HG03571 (cell line): ENCODE results near the gene CCDC122.
A peak's percentile ranks its signal among the peaks of the same experiment; 100 is the strongest.

Experiments
- ATAC-seq: cut with Tn5 transposase; IDR thresholded peaks from one replicate; pipeline ENCODE4 v1.9.1; 2021; ENCODE audit not compliant: unreplicated experiment

Gene CCDC122

DNA sequence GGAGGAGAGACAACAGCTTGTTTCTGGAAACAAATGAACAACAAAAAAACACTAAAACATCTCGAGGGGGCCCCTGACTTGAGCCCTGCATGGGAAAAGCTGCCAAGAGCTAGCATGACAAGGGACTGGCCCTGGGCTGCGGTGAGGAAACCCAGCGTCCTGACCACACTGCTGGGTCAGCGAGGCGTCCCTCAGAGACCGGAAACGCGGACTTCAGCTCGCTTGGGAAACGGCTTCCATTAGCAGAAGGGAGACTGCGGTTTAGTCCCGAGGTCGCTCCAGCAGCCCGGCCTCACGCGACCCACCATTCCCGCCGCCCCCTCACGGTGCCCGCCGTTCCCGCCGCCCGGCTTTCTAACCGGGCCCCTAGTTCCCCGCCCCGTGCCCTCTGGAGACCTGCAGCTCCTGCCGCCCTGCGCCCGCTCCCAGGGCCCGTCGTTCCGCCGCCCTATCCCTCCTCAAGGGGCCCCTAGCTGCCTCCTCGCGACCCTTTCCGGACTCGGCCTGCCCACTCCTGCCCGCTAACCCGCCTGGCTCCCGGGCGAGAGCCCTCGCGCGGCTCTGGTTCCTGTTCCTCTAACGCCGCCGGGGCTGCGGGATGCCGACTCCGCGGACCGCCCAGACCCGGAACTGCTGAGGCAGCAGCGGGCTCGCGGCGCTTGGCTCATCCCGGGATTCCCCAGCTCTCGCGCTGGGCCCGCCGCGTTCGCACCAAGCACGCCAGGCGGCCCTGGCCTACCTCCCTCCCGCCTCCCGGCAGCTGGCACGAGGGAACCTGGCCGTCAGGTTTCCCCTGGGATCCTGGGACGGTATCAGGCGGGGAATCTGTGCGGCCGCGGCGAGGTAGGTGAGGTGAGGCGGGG lies at the start of gene CCDC122:
Gene CCDC122 (minus strand): TSS at position 849 of the 863 bp plus-strand sequence. CDS start 10,364 bp downstream, outside the sequence.
- ATAC-seq, result peak; percentile 56

GRCh38 chr13:43924549-43925245 lies 45.2 kb upstream of the CCDC122 start:
- ATAC-seq, result peak; percentile 90

DNA sequence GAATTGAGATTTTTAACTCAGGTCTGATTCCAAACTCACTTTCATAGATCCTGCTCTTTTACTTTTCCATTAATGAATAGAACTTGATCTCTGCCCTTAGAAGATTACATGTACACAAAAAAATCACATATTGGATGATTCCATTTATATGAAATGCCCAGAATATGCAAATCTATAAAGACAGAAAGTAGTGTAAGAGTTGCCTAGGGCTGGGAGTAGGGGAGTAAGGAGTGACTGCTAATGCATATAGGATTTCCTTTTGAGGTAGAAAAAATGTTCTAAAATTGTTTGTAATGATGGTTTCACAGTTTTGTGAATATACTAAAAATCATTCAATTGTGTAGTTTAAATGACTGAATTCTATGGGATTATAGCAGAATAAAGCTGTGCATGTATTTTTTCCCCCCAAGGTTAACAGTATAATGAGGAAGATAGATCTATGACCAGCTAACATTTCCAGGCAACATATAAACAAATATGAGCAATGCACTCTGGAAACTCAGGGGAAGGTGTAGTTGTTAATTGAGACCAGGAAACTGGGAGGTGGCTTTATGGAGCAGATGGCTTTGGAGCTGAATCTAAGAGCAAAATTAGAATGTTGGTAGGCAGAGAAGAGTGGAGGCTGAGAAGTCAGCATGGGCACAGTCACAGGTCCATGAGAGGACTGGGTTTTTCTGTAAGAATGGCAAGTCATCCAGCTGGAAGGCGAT lies 41.6 kb upstream of the CCDC122 start:
- ATAC-seq, result no peak

GRCh38 chr13:43918636-43919035 lies 39.1 kb upstream of the CCDC122 start:
- ATAC-seq, result no peak

- no peak for ATAC-seq
Measured at GRCh38 chr13:43916828-43917227, 37.3 kb upstream of the CCDC122 start.

GRCh38 chr13:43915451-43915850 lies 35.9 kb upstream of the CCDC122 start:
- no peak for ATAC-seq

- ATAC-seq, result no peak
Measured at GRCh38 chr13:43911871-43912270, 32.3 kb upstream of the CCDC122 start.

GRCh38 chr13:43911278-43911677 lies 31.7 kb upstream of the CCDC122 start:
- no peak for ATAC-seq

DNA sequence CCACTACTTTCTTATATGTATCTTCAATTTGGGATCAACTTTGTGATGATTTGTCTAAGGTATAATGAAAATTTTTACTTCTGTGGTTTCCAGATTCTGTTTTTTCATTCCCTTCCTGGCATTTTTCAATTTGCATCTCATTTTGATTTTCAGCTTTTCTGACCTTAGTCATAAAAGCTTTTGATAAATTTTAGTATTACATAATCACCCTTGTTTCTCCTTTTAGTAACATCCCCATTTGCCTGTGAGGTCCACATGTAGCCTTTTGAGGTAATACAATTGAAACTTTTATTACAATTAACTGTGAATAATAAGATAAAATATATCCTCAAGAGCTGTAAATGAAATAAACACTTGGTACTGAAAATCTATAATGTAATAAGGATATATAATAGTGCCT lies 31.3 kb upstream of the CCDC122 start:
- no peak for ATAC-seq

DNA sequence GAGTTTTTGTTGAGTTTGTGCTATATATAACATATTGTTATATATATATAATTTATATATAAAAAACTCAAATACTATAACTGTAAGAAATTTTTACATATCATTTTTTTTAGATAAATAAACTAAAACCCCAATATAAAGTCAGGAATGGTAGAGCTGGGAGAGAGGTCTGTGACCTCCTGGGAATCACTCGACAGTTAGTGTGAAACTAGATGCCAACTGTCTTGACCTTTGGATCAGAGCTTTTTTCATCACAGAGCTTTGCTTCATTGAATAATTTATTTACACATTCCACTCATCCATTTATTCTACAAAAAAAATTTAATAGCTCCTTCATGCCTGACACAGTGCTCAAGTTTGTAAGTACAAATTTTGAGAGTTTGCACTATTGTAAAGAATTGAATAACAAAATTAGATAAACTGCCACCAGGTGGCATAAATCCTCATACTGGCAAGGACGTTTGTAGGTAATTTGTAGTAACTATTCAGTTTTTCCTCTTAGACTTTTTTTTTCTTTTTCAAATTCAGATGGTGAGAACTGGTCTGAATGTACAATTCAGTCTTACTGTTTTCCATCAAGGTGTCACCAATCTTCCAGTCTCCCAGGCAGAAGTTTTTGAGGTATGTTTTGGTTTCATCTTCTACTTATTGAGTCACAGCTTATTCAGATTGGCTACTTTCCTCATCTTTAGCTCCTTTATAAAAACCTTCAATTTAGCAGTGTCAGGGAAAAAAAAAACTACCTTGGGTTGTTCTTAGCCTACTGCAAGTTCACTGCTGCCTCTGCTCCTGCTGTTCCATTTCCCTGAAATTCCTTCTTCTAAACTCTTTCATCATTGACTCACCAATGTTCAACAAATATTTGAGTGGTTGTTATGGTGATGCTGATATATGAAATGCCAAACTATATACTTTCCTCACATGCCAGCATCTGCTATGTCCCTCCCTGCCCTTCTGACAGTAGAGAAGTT lies 28.9 kb upstream of the CCDC122 start:
- no peak for ATAC-seq

GRCh38 chr13:43905435-43906031 lies 26.0 kb upstream of the CCDC122 start:
- ATAC-seq, result no peak

DNA sequence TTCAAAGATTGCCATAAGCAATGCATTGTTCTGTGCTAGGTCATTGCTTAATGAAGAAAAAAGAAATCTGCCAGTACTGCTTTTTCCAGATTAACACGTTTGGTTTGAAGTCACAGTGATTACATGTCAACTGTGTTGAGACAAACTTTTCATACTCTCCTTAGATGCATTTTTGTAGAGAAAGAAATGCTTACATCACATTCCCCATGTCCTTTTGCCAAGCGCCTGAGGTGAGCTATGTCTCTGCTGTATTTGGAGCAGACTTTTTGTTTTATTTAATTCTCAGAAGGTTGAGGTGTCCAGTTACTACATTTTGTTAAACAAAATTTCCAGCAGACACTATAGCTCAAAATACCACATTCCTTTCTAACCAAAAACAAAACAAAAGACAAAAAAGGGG lies 16.4 kb upstream of the CCDC122 start:
- no peak for ATAC-seq

DNA sequence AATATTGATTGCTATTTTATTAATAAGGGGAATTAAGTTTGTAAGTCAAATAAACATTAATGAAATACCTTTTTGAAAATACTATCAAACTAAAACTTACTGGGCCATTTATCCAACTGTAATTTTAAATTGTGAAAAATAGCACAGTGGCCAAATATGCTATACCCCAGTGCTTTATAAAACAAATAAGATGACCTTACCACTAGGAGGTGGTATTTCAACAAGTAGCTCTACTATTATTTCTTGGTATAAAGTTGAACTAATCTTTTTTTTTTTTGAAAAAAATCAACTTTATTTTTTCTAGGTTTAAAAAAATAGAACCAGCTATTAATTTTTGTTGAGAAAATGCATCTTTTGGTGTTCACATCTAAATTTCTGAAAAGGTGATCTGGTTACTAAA lies 14.9 kb upstream of the CCDC122 start:
- ATAC-seq, result no peak

DNA sequence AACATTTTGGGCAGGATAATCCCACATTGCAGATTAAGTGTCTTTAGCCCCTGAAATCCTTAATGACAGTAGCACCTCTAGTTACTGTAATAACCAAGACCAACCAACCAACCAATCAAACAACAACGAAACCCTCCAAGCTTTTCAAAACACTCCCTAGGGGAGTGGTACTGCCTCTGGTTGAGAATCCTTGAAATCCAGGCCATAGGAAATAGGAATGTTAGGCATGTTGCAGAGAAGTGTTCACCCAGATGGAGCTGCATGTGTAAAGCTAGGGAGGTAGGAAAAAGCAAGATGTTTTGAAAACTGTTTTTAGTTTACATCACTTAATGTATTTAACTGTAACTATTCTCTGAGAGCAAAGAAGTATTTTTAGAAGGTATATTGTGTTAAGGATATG lies 4.7 kb upstream of the CCDC122 start:
- ATAC-seq, result no peak

GRCh38 chr13:43883631-43884030 lies 4.1 kb upstream of the CCDC122 start:
- ATAC-seq, result no peak

- no peak for ATAC-seq
Measured at GRCh38 chr13:43881580-43881979, 2.0 kb upstream of the CCDC122 start.

GRCh38 chr13:43880926-43881325 lies 1.4 kb upstream of the CCDC122 start:
- no peak for ATAC-seq

GRCh38 chr13:43880214-43880855 lies 795 bp upstream of the CCDC122 start:
- no peak for ATAC-seq

- peak; percentile 41 for ATAC-seq
Measured at GRCh38 chr13:43879755-43880181, 228 bp upstream of the CCDC122 start, which contains the start of gene LACC1. Gene LACC1, plus strand, starts transcription at chr13:43879904. Its CDS starts 1,082 bp downstream, at chr13:43880986.
